B cell (primary cell): Measurements from ENCODE around the gene VIPR2. TPM values are rescaled to one million over a fixed set of nuclear protein-coding genes. Genes with fewer than 3 reads are reported as not detected.

Experiments
- ATAC-seq: fragments of 200-7000 bp; cut with Tn5 transposase; one replicate; pipeline ENCODE4 v1.10.0; 2021; ENCODE audit warnings: low read depth, mild to moderate bottlenecking, moderate number of reproducible peaks, moderate library complexity
- CTCF ChIA-PET: fragments of 350-600 bp; sonication (Branson Sonifier 250); formaldehyde crosslinking; loops from one replicate; lab custom pipeline; 2021; ENCODE audit warnings: antibody characterized with exemption, inconsistent platforms; lab: Charles Lee
- POLR2A ChIA-PET: fragments of 350-600 bp; sonication (Branson Sonifier 250); formaldehyde crosslinking; loops from one replicate; lab custom pipeline; 2021; ENCODE audit warnings: antibody characterized with exemption; lab: Charles Lee
- DNase-seq: peaks from one replicate; pipeline ENCODE4 v3.0.0; 2013
- H2AFZ ChIP-seq: 2 replicates; pipeline ENCODE4 v1.6.1; 2012; ENCODE audit warnings: mild to moderate bottlenecking, low read depth, low read length; ENCODE audit not compliant: insufficient read depth, poor library complexity, severe bottlenecking
- H3K27ac ChIP-seq, 2 donors: 1 replicate in 1 of 2; 2 replicates in 1 of 2; pipeline ENCODE4 v1.5.1; 2012 to 2013; ENCODE audit warnings: low read length in 2 of 2, mild to moderate bottlenecking in 2 of 2, moderate library complexity in 1 of 2
- H3K27me3 ChIP-seq, 4 experiments: fragments of 200-600 bp in 1 of 4; sonication (generic) in 1 of 4; replicated peaks in 1 of 4; 1 replicate in 2 of 4; 2 replicates in 2 of 4; pipeline versions ENCODE4 v1.6.1 to v1.7.0; 2013 to 2016; ENCODE audit warnings: low read length in 3 of 4, mild to moderate bottlenecking in 2 of 4, mixed read lengths in 1 of 4, moderate library complexity in 1 of 4; ENCODE audit not compliant: insufficient read depth in 4 of 4, control insufficient read depth in 3 of 4; ENCODE audit errors: control extremely low read depth in 1 of 4
- H3K36me3 ChIP-seq, 2 experiments: replicated peaks in 1 of 2; 1 replicate in 1 of 2; 2 replicates in 1 of 2; pipeline versions ENCODE4 v1.6.1 to v1.7.1; 2013; ENCODE audit warnings: low read length in 1 of 2; ENCODE audit not compliant: insufficient read depth in 2 of 2, control insufficient read depth in 1 of 2; ENCODE audit errors: control extremely low read depth in 1 of 2, extremely low read depth in 1 of 2
- H3K4me1 ChIP-seq, 2 donors: fragments of 200-600 bp in 1 of 2; sonication (generic) in 1 of 2; 1 replicate in 1 of 2; 2 replicates in 1 of 2; pipeline versions ENCODE4 v1.5.1 to v1.6.1; 2013 to 2017; ENCODE audit warnings: low read length in 2 of 2; ENCODE audit not compliant: control insufficient read depth in 2 of 2, insufficient read depth in 2 of 2
- H3K4me2 ChIP-seq: replicated peaks from 2 replicates; pipeline ENCODE3; 2012; ENCODE audit warnings: mild to moderate bottlenecking, low read depth, low read length; ENCODE audit not compliant: poor library complexity, severe bottlenecking
- H3K4me3 ChIP-seq, 5 experiments: fragments of 200-600 bp in 1 of 5; sonication (generic) in 1 of 5; 1 replicate in 3 of 5; 2 replicates in 2 of 5; pipeline versions ENCODE4 v1.5.1 to v1.7.0; 2011 to 2016; ENCODE audit warnings: low read length in 4 of 5, mild to moderate bottlenecking in 4 of 5, low read depth in 2 of 5, control low read depth in 1 of 5, moderate library complexity in 1 of 5; ENCODE audit not compliant: insufficient read depth in 1 of 5; ENCODE audit errors: control extremely low read depth in 1 of 5, extremely low read depth in 1 of 5
- H3K79me2 ChIP-seq: fragments of 200-600 bp; sonication (generic); one replicate; pipeline ENCODE4 v1.6.0; 2016; ENCODE audit warnings: low read length; ENCODE audit not compliant: control insufficient read depth, insufficient read depth
- H3K9ac ChIP-seq: fragments of 200-600 bp; sonication (generic); 2 replicates; pipeline ENCODE4 v1.6.1; 2017; ENCODE audit warnings: mild to moderate bottlenecking, low read length, moderate library complexity
- H3K9me3 ChIP-seq, 3 donors: one replicate each; pipeline versions ENCODE4 v1.6.1 to v1.7.1; 2013; ENCODE audit warnings: low read length in 2 of 3; ENCODE audit not compliant: control insufficient read depth in 2 of 3, insufficient read depth in 1 of 3; ENCODE audit errors: control extremely low read depth in 1 of 3
- H4K20me1 ChIP-seq: 2 replicates; pipeline ENCODE4 v1.6.0; 2012; ENCODE audit warnings: mild to moderate bottlenecking, low read length; ENCODE audit not compliant: insufficient read depth, control insufficient read depth, poor library complexity, severe bottlenecking
- H3K27ac Mint-ChIP-seq: one replicate; pipeline ENCODE4 v1.8.0; 2021; ENCODE audit warnings: mixed read lengths
- H3K27me3 Mint-ChIP-seq: one replicate; pipeline ENCODE4 v1.8.0; 2021; ENCODE audit warnings: mixed read lengths
- H3K4me1 Mint-ChIP-seq: one replicate; pipeline ENCODE4 v1.8.0; 2021; ENCODE audit warnings: mixed read lengths
- H3K4me3 Mint-ChIP-seq: one replicate; pipeline ENCODE4 v1.8.0; 2021; ENCODE audit warnings: mixed read lengths
- H3K9me3 Mint-ChIP-seq: one replicate; pipeline ENCODE4 v1.8.0; 2022; ENCODE audit warnings: mixed read lengths; ENCODE audit not compliant: insufficient read depth
- CTCF ChIP-seq: fragments of 200-600 bp; IDR thresholded peaks from one replicate; pipeline ENCODE4 v1.8.0; 2022; ENCODE audit warnings: antibody characterized with exemption, mild to moderate bottlenecking
- EZH2 ChIP-seq: IDR thresholded peaks from 2 replicates; pipeline ENCODE4 v1.6.1; 2012; ENCODE audit warnings: borderline replicate concordance, low read depth, mild to moderate bottlenecking, moderate library complexity, low read length; ENCODE audit not compliant: insufficient read depth, poor library complexity, severe bottlenecking
- WGBS: methylation state at CpG from one replicate; pipeline ENCODE4 v1.1.5; 2013; ENCODE audit warnings: missing lambda C conversion rate; ENCODE audit not compliant: insufficient coverage; 5-methylcytosine and 5-hydroxymethylcytosine counted together
- intact Hi-C: fragments of 100-400 bp; cut with micrococcal nuclease; formaldehyde crosslinking; loops from one replicate; pipeline ENCODE4 v1.10.0; 2022
- polyA plus RNA-seq: library from polyadenylated mRNA; depleted of rRNA; stranded (reverse); fragments of >200 nt; gene quantifications from 2 replicates; pipeline ENCODE4 v1.2.3, GENCODE V29; 2012
- total RNA-seq, 2 donors: library from RNA; stranded (reverse); fragments of 120-200 nt in 1 of 2; gene quantifications; 1 replicate in 1 of 2; 2 replicates in 1 of 2; pipeline versions ENCODE4 v1.2.3 to v1.2.4, GENCODE V29; 2013 to 2022

VIPR2 gene
- total and polyA plus RNA-seq, 2 donors (not counting 1 experiment from before 2014, with no cell fraction given) = not detected

- no peak for TF ChIP-seq CTCF
- TF ChIP-seq EZH2 = no peak
- intact Hi-C loops = no loop called here
- H3K9ac ChIP-seq = no peak overlapping the region
- no peaks in the 10 kb centered on the region for H3K27me3 ChIP-seq
- no peak overlapping the region for H3K27ac Mint-ChIP-seq
- peaks cover 0 to 11% (median 0%) of the 10 kb centered on the region in 3 donors for H3K9me3 ChIP-seq
- ATAC-seq = no peak
- CTCF ChIA-PET = no interaction called here
- H3K4me3 ChIP-seq = no peak overlapping the region
- 96% methylated on average over 11 of the region's 12 CpGs for WGBS
- H2AFZ ChIP-seq = no peak overlapping the region
- no peaks in the 10 kb centered on the region for H4K20me1 ChIP-seq
- no peaks in the 10 kb centered on the region for H3K4me1 Mint-ChIP-seq
- no peaks in the 10 kb centered on the region for H3K36me3 ChIP-seq
- DNase-seq = no peak
- POLR2A ChIA-PET = no interaction called here
- no peaks in the 10 kb centered on the region for H3K79me2 ChIP-seq
- H3K9me3 Mint-ChIP-seq = no peaks in the 10 kb centered on the region
- no peaks in the 10 kb centered on the region for H3K4me1 ChIP-seq
- no peaks in the 10 kb centered on the region for H3K27me3 Mint-ChIP-seq
- no peak overlapping the region for H3K4me3 Mint-ChIP-seq
- no peak overlapping the region for H3K4me2 ChIP-seq
- H3K27ac ChIP-seq = no peak overlapping the region
Observed at GRCh38 chr7:159001811-159002210, 142.9 kb downstream of the VIPR2 start.

GRCh38 chr7:159000859-159001435, 143.7 kb downstream of the VIPR2 start:
- no peaks in the 10 kb centered on the region for H3K27me3 ChIP-seq
- H4K20me1 ChIP-seq = no peaks in the 10 kb centered on the region
- no peak overlapping the region for H3K9ac ChIP-seq
- no peaks in the 10 kb centered on the region for H3K4me1 ChIP-seq
- Mint-ChIP-seq H3K4me1 (no peaks in the 10 kb centered on the region), H3K9me3 (no peaks in the 10 kb centered on the region), H3K27me3 (no peaks in the 10 kb centered on the region), H3K27ac (no peak overlapping the region), H3K4me3 (no peak overlapping the region)
- no peak overlapping the region for H2AFZ ChIP-seq
- ChIA-PET CTCF (no interaction called here), POLR2A (no interaction called here)
- no peaks in the 10 kb centered on the region for H3K36me3 ChIP-seq
- H3K79me2 ChIP-seq = no peaks in the 10 kb centered on the region
- peaks cover 0 to 19% (median 0%) of the 10 kb centered on the region in 3 donors for H3K9me3 ChIP-seq
- ATAC-seq = no peak
- H3K4me2 ChIP-seq = no peak overlapping the region
- no peak overlapping the region for H3K4me3 ChIP-seq
- no peak overlapping the region for H3K27ac ChIP-seq
- no peak for DNase-seq
- TF ChIP-seq EZH2 (no peak), CTCF (no peak)
- 85% methylated on average over 21 of the region's 21 CpGs for WGBS
- intact Hi-C loops = no loop called here
